Omental fat pad (tissue), 4 donors: ENCODE data around the gene RNF135. TPM values are rescaled to one million over a fixed set of nuclear protein-coding genes. Genes with fewer than 3 reads are reported as not detected.
"Not testable (repeated sequence)": the region's sequence is repeated elsewhere in the genome, so short reads cannot be mapped to it uniquely, and the experiment has no call there.

ENCODE experiments used
- ATAC-seq: fragments of 150-250 bp; one replicate; pipeline ENCODE4 v1.9.1; 2016; ENCODE audit warnings: mild to moderate bottlenecking, moderate library complexity; ENCODE audit not compliant: low FRiP score
- DNase-seq: peaks from one replicate; pipeline ENCODE4 v3.0.0-alpha.2; 2019; ENCODE audit warnings: low spot score
- total RNA-seq, 4 donors: library from RNA; depleted of rRNA; stranded (reverse); fragments of >200 nt; gene quantifications; one replicate each; pipeline ENCODE4 v1.1.0, GENCODE V29; 2016
- TF ChIP-seq, protein P1 (sequence below), 3 donors: fragments of 450-650 bp; IDR thresholded peaks; one replicate each; pipeline ENCODE4 v1.5.1; 2016 to 2017; ENCODE audit warnings: antibody characterized with exemption in 3 of 3, mild to moderate bottlenecking in 3 of 3, moderate library complexity in 2 of 3

RNF135 gene
- total RNA-seq, 4 donors from 2014 or later, result 24.7 to 57.5 (median 40.5) TPM

DNA sequence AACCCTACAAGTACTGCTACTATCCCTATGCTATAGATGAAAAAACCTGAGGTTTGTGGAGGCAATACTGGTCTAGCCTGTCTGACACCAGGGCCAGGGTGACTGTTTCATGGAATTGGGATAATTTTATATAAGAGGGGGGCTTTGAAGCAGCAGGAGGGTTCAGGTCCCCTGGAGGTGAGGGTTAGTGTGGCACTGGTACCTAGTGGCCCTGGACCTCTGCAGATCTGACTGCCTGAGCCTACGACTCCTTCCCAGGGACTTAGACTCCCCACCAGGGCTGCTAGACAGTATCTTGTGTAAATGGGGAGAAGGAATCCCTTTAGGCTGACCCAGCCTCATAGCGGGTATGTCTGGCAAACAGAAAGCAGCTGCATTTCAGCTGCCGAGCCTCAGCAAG is 42.3 kb upstream of the RNF135 start:
- no peak for ATAC-seq
- DNase-seq, result no peak
- TF ChIP-seq, protein P1, sequence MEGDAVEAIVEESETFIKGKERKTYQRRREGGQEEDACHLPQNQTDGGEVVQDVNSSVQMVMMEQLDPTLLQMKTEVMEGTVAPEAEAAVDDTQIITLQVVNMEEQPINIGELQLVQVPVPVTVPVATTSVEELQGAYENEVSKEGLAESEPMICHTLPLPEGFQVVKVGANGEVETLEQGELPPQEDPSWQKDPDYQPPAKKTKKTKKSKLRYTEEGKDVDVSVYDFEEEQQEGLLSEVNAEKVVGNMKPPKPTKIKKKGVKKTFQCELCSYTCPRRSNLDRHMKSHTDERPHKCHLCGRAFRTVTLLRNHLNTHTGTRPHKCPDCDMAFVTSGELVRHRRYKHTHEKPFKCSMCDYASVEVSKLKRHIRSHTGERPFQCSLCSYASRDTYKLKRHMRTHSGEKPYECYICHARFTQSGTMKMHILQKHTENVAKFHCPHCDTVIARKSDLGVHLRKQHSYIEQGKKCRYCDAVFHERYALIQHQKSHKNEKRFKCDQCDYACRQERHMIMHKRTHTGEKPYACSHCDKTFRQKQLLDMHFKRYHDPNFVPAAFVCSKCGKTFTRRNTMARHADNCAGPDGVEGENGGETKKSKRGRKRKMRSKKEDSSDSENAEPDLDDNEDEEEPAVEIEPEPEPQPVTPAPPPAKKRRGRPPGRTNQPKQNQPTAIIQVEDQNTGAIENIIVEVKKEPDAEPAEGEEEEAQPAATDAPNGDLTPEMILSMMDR (IDR thresholded peaks at IDR 0.05), result no peak

DNA sequence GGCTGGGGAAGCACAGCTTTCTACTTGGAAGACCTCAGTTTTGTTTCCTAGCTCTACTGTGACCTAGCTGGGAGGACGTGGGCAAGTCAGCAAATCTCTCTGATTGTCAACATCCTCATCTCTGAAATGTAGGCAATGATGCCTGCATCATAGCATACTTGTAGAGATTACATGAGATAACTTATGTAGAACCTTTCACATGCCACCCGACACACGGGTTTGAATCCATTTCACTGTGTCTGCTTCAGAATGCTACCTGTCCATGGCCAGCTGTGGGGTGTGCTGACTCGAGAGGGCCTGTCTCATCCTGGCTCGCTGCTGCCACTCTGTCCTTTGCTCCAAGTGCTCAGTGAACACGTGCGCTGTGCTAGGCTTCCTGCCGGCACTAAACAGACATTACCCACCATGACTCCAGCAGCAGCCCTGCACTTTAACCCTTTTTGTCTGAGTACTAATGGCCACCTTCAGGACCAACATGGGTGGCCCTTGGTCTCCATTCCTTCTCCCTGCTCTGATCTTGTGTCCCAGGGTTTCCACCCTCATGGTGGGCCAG is 41.7 kb upstream of the RNF135 start:
- TF ChIP-seq, protein P1 (IDR thresholded peaks at IDR 0.05), result no peak
- DNase-seq (no peak), ATAC-seq (no peak)

DNA sequence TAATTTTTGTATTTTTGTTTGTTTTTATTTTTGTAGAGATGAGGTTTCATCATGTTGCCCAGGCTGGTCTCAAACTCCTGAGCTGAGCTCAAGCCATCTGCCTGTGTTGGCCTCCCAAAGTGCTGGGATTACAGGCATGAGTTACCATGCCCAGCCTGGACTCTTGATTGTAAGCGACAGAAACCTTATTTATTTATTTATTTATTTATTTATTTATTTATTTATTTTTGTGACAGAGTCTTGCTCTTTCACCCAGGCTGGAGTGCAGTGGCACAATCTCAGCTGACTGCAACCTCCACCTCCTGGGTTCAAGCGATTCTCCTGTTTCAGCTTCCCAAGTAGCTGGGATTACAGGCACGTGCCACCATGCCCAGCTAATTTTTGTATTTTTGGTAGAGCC is 41.0 kb upstream of the RNF135 start:
- DNase-seq, ATAC-seq: not testable (repeated sequence)

DNA sequence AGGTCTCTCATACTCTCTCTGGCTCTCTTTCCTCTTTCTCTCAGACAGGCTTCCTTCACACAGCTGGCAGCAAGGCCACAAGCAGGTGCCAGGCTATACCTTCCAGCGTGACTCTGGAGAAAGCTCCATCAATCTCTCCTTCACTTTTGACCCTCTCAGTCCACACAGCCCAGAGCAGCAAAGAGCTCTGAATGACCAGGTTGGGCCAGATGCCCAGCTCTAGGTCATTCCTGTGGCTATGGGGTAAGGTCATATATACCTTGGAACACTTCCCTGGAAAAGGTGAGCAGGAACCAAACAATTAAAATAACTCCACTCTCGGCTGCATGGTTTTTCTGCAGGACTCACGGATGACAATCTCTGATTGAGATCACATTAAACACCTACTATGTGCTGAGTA is 40.3 kb upstream of the RNF135 start:
- DNase-seq (no peak), ATAC-seq (no peak)
- TF ChIP-seq, protein P1 (IDR thresholded peaks at IDR 0.05), result no peak

DNA sequence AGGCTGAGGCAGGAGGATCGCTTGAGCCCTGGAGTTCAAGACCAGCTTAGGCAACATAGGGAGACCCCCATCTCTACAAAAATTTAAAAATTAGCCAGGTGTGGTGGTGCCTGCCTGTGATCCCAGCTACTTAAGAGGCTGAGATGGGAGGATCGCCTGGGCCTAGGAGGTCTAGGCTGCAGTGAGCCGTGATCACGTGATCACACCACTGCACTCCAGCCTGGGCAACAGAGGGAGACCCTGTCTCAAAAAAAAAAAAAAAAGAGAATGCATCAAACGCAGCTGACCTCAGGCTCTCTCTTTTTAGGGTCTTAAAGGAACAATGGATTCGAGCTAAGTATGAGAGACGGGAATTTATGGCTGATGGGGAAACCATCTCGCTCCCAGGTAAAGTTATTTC is 39.3 kb upstream of the RNF135 start:
- not testable (repeated sequence) for ATAC-seq, DNase-seq

DNA sequence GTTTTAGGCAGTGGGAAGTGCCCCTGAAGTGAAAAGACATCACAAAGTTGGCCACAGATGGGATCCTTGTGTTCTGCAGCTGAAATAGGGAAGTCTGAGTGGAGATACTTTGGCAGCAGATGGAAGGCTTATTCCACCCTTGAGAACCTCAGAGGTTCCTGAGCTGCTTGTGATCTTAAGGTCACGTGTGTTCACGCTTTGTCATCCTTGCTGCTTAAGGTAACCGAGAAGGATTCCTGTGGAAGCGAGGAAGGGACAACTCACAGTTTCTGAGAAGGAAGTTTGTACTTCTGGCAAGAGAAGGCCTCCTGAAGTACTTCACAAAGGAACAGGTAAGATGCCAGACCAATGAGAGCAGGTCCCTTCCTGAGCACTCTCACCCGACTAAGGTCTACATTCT is 36.9 kb upstream of the RNF135 start:
- DNase-seq (no peak), ATAC-seq (no peak)
- TF ChIP-seq, protein P1 (IDR thresholded peaks at IDR 0.05), result no peak

DNA sequence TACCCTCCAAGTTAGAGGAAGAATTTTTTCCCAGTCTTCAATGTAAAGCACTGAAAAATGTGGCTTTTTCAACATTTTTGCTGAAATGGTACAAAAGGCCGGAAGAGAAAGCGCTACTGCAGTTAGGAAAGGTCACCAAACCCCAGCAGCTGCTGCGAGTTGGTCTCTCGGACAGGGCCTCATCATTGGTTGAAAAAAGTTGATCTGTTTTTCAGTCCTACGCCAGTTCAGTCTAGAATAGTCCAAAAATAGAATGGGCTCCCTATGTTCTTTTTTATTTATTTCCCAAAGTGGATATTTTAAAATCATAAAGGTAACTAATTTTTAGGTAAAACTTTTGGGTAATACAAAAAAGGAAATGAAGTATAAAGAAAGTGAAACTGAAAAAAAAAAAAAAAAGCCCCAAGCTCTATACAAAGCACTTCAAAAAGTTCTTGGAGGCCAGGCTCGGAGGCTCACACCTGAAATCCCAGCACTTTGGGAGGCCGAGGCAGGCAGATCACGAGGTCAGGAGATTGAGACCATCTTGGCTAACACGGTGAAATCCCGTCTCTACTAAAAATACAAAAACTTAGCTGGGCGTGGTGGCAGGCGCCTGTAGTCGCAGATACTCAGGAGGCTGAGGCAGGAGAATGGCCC is 31.7 kb upstream of the RNF135 start:
- TF ChIP-seq, protein P1 (IDR thresholded peaks at IDR 0.05), result no peak
- no peak for ATAC-seq
- DNase-seq, result no peak

DNA sequence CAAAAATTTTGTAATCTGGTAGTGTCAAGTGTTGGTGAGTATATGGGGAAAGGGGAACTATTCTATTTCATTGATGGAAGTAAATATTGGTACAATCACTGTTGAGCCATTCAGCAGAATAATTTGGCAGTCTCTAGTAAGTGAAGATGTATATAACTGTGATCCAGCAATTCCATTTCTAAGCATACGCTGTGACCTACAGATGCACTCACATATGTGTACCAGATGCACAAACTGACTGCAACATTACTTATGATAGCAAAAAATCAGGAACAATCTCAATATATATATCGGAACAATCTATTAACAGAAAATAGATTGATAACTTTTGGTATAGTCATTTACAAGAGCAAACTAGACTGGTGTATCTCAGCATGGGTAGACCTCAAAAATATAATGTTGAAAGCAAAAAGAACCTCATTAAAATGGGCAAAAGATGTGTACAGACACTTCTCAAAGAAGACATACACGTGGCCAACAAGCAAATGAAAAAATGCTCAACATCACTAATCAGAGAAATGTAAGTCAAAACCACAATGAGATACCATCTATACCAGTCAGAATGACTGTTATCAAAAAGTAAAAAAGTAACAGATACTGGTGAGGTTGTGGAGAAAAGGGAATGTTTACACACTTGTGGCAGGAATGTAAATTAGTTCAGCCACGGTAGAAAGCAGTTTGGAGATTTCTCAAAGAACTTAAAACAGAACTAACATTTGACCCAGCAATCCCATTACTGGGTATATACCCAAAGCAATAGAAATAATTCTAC is 28.3 kb upstream of the RNF135 start:
- TF ChIP-seq, protein P1 (IDR thresholded peaks at IDR 0.05), result no peak
- ATAC-seq (no peak), DNase-seq (no peak)
